Activated T-cell treated with anti-CD3 and anti-CD28 coated beads, Interleukin-2, amount 50 U/mL, for 4 hours (primary cell): ENCODE results near the gene RARRES2. TPM values are rescaled to one million over a fixed set of nuclear protein-coding genes. Genes with fewer than 3 reads are reported as not detected.

Source experiments
- ATAC-seq, 2 donors: fragments of 200-7000 bp; cut with Tn5 transposase; one replicate each; pipeline ENCODE4 v1.10.0; 2021
- DNase-seq: peaks from one replicate; pipeline ENCODE4 v3.0.0-alpha.2; 2020
- H3K27me3 Mint-ChIP-seq: one replicate; pipeline ENCODE4 v1.8.0; 2021; ENCODE audit warnings: low read depth, mixed read lengths
- H3K36me3 Mint-ChIP-seq: one replicate; pipeline ENCODE4 v1.8.0; 2022; ENCODE audit warnings: mixed read lengths; ENCODE audit not compliant: insufficient read depth
- H3K4me1 Mint-ChIP-seq: one replicate; pipeline ENCODE4 v1.8.0; 2021; ENCODE audit warnings: low read depth, mixed read lengths
- H3K4me3 Mint-ChIP-seq: one replicate; pipeline ENCODE4 v1.8.0; 2021; ENCODE audit warnings: mild to moderate bottlenecking, moderate library complexity, mixed read lengths
- H3K9me3 Mint-ChIP-seq: one replicate; pipeline ENCODE4 v1.8.0; 2021; ENCODE audit warnings: mixed read lengths
- total RNA-seq, 3 donors: library from RNA; stranded (reverse); gene quantifications; one replicate each; pipeline ENCODE4 v1.2.1, GENCODE V29; 2021

RARRES2 gene
- total RNA-seq, 3 donors from 2014 or later, result 1.2 to 1.4 (median 1.3) TPM

GRCh38 chr7:150361402-150361801 is 20.0 kb upstream of the RARRES2 start:
- H3K9me3 Mint-ChIP-seq, result no peaks in the 10 kb centered on the region
- peaks cover 44% of the 10 kb centered on the region for H3K4me1 Mint-ChIP-seq
- H3K27me3 Mint-ChIP-seq, result no peaks in the 10 kb centered on the region
- H3K36me3 Mint-ChIP-seq, result no peaks in the 10 kb centered on the region
- no peak overlapping the region for H3K4me3 Mint-ChIP-seq
- DNase-seq (no peak), ATAC-seq (no peak)

- H3K9me3 Mint-ChIP-seq, result no peaks in the 10 kb centered on the region
- no peak overlapping the region for H3K4me3 Mint-ChIP-seq
- DNase-seq, result no peak
- no peaks in the 10 kb centered on the region for H3K27me3 Mint-ChIP-seq
- peaks cover 39% of the 10 kb centered on the region for H3K4me1 Mint-ChIP-seq
- no peaks in the 10 kb centered on the region for H3K36me3 Mint-ChIP-seq
- ATAC-seq, result no peak
These were observed 19.1 kb upstream of the RARRES2 start for GRCh38 chr7:150360363-150361058.

GRCh38 chr7:150359622-150360362 is 18.4 kb upstream of the RARRES2 start:
- no peak for DNase-seq
- H3K4me1 Mint-ChIP-seq, result peaks cover 36% of the 10 kb centered on the region
- no peaks in the 10 kb centered on the region for H3K36me3 Mint-ChIP-seq
- no peaks in the 10 kb centered on the region for H3K9me3 Mint-ChIP-seq
- no peak overlapping the region for H3K4me3 Mint-ChIP-seq
- H3K27me3 Mint-ChIP-seq, result no peaks in the 10 kb centered on the region
- no peak for ATAC-seq

GRCh38 chr7:150358988-150359621 is 17.7 kb upstream of the RARRES2 start:
- no peak for ATAC-seq
- Mint-ChIP-seq H3K4me1 (peaks cover 34% of the 10 kb centered on the region), H3K9me3 (no peaks in the 10 kb centered on the region), H3K4me3 (no peak overlapping the region), H3K36me3 (no peaks in the 10 kb centered on the region), H3K27me3 (no peaks in the 10 kb centered on the region)
- no peak for DNase-seq

- H3K4me3 Mint-ChIP-seq, result no peak overlapping the region
- peaks cover 30% of the 10 kb centered on the region for H3K4me1 Mint-ChIP-seq
These were observed 17.0 kb upstream of the RARRES2 start for GRCh38 chr7:150358433-150358832.

GRCh38 chr7:150357771-150358427 is 16.5 kb upstream of the RARRES2 start:
- ATAC-seq, result peak; percentile 27
- DNase-seq, result no peak
- no peaks in the 10 kb centered on the region for H3K27me3 Mint-ChIP-seq

More at GRCh38 chr7:150358433-150358832, 17.0 kb upstream of the RARRES2 start:
- Mint-ChIP-seq H3K27me3 (no peaks in the 10 kb centered on the region), H3K9me3 (no peaks in the 10 kb centered on the region), H3K36me3 (no peaks in the 10 kb centered on the region)
- peak in 1 of 2 donors; percentile 14 for ATAC-seq
- no peak for DNase-seq

GRCh38 chr7:150357270-150357669 is 15.8 kb upstream of the RARRES2 start:
- H3K4me1 Mint-ChIP-seq, result peaks cover 30% of the 10 kb centered on the region
- DNase-seq (peak; percentile 67), ATAC-seq (peak; percentile 89 to 93)
- no peaks in the 10 kb centered on the region for H3K9me3 Mint-ChIP-seq
- no peaks in the 10 kb centered on the region for H3K27me3 Mint-ChIP-seq
- no peaks in the 10 kb centered on the region for H3K36me3 Mint-ChIP-seq
- peak overlapping the region; percentile 55 for H3K4me3 Mint-ChIP-seq

More at GRCh38 chr7:150357771-150358427, 16.5 kb upstream of the RARRES2 start:
- H3K4me1 Mint-ChIP-seq, result peaks cover 30% of the 10 kb centered on the region
- no peaks in the 10 kb centered on the region for H3K9me3 Mint-ChIP-seq
- H3K36me3 Mint-ChIP-seq, result no peaks in the 10 kb centered on the region
- peak overlapping the region; percentile 55 for H3K4me3 Mint-ChIP-seq

GRCh38 chr7:150356265-150356897 is 15.0 kb upstream of the RARRES2 start:
- no peak for DNase-seq
- Mint-ChIP-seq H3K4me3 (no peak overlapping the region), H3K9me3 (no peaks in the 10 kb centered on the region), H3K36me3 (no peaks in the 10 kb centered on the region), H3K4me1 (peaks cover 30% of the 10 kb centered on the region), H3K27me3 (no peaks in the 10 kb centered on the region)
- ATAC-seq, result no peak

GRCh38 chr7:150355666-150356059 is 14.2 kb upstream of the RARRES2 start:
- ATAC-seq, result no peak
- H3K36me3 Mint-ChIP-seq, result no peaks in the 10 kb centered on the region

GRCh38 chr7:150351587-150352194 is 10.3 kb upstream of the RARRES2 start:
- H3K4me1 Mint-ChIP-seq, result peaks cover 7% of the 10 kb centered on the region
- ATAC-seq, result no peak
- no peaks in the 10 kb centered on the region for H3K36me3 Mint-ChIP-seq
- DNase-seq, result no peak
- H3K4me3 Mint-ChIP-seq, result no peak overlapping the region
- peaks cover 1% of the 10 kb centered on the region for H3K27me3 Mint-ChIP-seq
- H3K9me3 Mint-ChIP-seq, result no peaks in the 10 kb centered on the region

More at GRCh38 chr7:150355666-150356059, 14.2 kb upstream of the RARRES2 start:
- Mint-ChIP-seq H3K9me3 (no peaks in the 10 kb centered on the region), H3K4me1 (peaks cover 30% of the 10 kb centered on the region), H3K27me3 (no peaks in the 10 kb centered on the region), H3K4me3 (no peak overlapping the region)
- DNase-seq, result no peak

GRCh38 chr7:150346922-150347321 is 5.5 kb upstream of the RARRES2 start:
- no peak overlapping the region for H3K4me3 Mint-ChIP-seq
- no peak for ATAC-seq
- H3K9me3 Mint-ChIP-seq, result no peaks in the 10 kb centered on the region
- no peaks in the 10 kb centered on the region for H3K36me3 Mint-ChIP-seq
- peaks cover 33% of the 10 kb centered on the region for H3K27me3 Mint-ChIP-seq
- H3K4me1 Mint-ChIP-seq, result peaks cover 2% of the 10 kb centered on the region
- no peak for DNase-seq

GRCh38 chr7:150345012-150345411 is 3.6 kb upstream of the RARRES2 start:
- peaks cover 42% of the 10 kb centered on the region for H3K27me3 Mint-ChIP-seq
- peaks cover 8% of the 10 kb centered on the region for H3K4me1 Mint-ChIP-seq
- no peak overlapping the region for H3K4me3 Mint-ChIP-seq
- DNase-seq, result no peak
- ATAC-seq, result no peak
- H3K9me3 Mint-ChIP-seq, result no peaks in the 10 kb centered on the region
- no peaks in the 10 kb centered on the region for H3K36me3 Mint-ChIP-seq

GRCh38 chr7:150344299-150344698 is 2.9 kb upstream of the RARRES2 start:
- Mint-ChIP-seq H3K9me3 (no peaks in the 10 kb centered on the region), H3K36me3 (no peaks in the 10 kb centered on the region), H3K4me3 (no peak overlapping the region), H3K27me3 (peaks cover 49% of the 10 kb centered on the region), H3K4me1 (peaks cover 11% of the 10 kb centered on the region)
- DNase-seq (no peak), ATAC-seq (no peak)
